GM12878 (cell line): ENCODE results near the gene DOCK1. TPM values are rescaled to one million over a fixed set of nuclear protein-coding genes. Genes with fewer than 3 reads are reported as not detected.

Experiments
- ATAC-seq: fragments of 200-7000 bp; cut with Tn5 transposase; 3 replicates; pipeline ENCODE4 v1.9.1; 2020; ENCODE audit warnings: mild to moderate bottlenecking, moderate library complexity
- BruUV-seq: library from RNA; stranded (reverse); fragments of 400-500 nt; replicated peaks from 2 replicates; lab custom pipeline; 2021; lab: Mats Ljungman, UMichigan
- CTCF ChIA-PET: fragments of 300-600 bp; sonication (Branson Sonifier 250); formaldehyde crosslinking; extraction: SDS; loops from one replicate; lab custom pipeline; 2021; ENCODE audit warnings: inconsistent platforms; lab: Yijun Ruan, JAX
- POLR2A ChIA-PET: fragments of 350-600 bp; formaldehyde crosslinking; extraction: SDS; loops from one replicate; lab custom pipeline; 2021; ENCODE audit warnings: inconsistent platforms; lab: Charles Lee
- RAD21 ChIA-PET: fragments of 300-600 bp; sonication (Branson Sonifier 250); formaldehyde crosslinking; loops from one replicate; lab custom pipeline; 2023; ENCODE audit warnings: antibody characterized with exemption; ENCODE audit not compliant: unreplicated experiment; lab: Charles Lee
- SMC1A ChIA-PET: fragments of 300-600 bp; sonication (Branson Sonifier 250); formaldehyde crosslinking; loops from one replicate; lab custom pipeline; 2023; ENCODE audit not compliant: unreplicated experiment, uncharacterized antibody; lab: Charles Lee
- DNase-seq: peaks from one replicate; pipeline ENCODE4 v3.0.0-alpha.2; 2011; ENCODE audit warnings: low read depth, low spot score
- FAIRE-seq: peaks from 3 replicates; lab custom pipeline; 2011; peaks lifted over from hg19 to GRCh38; lab: Jason Lieb, UNC
- H2AFZ ChIP-seq: 2 replicates; pipeline ENCODE4 v1.6.0; 2011; ENCODE audit warnings: low read depth, low read length, control low read depth; ENCODE audit not compliant: control insufficient read depth
- H3K27ac ChIP-seq: 2 replicates; pipeline ENCODE4 v1.5.1; 2011; ENCODE audit warnings: control low read depth; ENCODE audit not compliant: control insufficient read depth, insufficient read depth
- H3K27me3 ChIP-seq, 2 experiments: replicated peaks in 1 of 2; 2 replicates each; pipeline versions ENCODE4 v1.6.0 to v1.6.1; 2011; ENCODE audit warnings: low read length in 1 of 2; ENCODE audit not compliant: control insufficient read depth in 2 of 2, insufficient read depth in 2 of 2
- H3K36me3 ChIP-seq, 2 experiments: 2 replicates each; pipeline ENCODE4 v1.5.1; 2011; ENCODE audit warnings: low read length in 1 of 2; ENCODE audit not compliant: control insufficient read depth in 2 of 2, insufficient read depth in 2 of 2
- H3K4me1 ChIP-seq: 2 replicates; pipeline ENCODE4 v1.6.1; 2011; ENCODE audit warnings: mild to moderate bottlenecking, low read length, moderate library complexity, mixed read lengths; ENCODE audit not compliant: control insufficient read depth, insufficient read depth
- H3K4me2 ChIP-seq: 2 replicates; pipeline ENCODE4 v1.6.0; 2011; ENCODE audit warnings: control low read depth; ENCODE audit not compliant: control insufficient read depth, insufficient read depth
- H3K4me3 ChIP-seq: fragments of 200-600 bp; sonication (generic); 2 replicates; pipeline ENCODE4 v1.5.1; 2016
- H3K79me2 ChIP-seq: 2 replicates; pipeline ENCODE4 v1.6.0; 2011; ENCODE audit warnings: low read length; ENCODE audit not compliant: control insufficient read depth, insufficient read depth
- H3K9ac ChIP-seq: 2 replicates; pipeline ENCODE4 v1.8.0; 2011; ENCODE audit warnings: low read length, control low read depth, mixed read lengths; ENCODE audit not compliant: control insufficient read depth, insufficient read depth
- H3K9me3 ChIP-seq: replicated peaks from 3 replicates; pipeline ENCODE4 v1.5.1; 2011; ENCODE audit warnings: mild to moderate bottlenecking, low read length; ENCODE audit not compliant: control insufficient read depth, insufficient read depth
- H4K20me1 ChIP-seq: 2 replicates; pipeline ENCODE4 v1.6.0; 2011; ENCODE audit not compliant: control insufficient read depth, insufficient read depth
- BHLHE40 ChIP-seq, 2 experiments: fragments of 450-650 bp in 1 of 2; IDR thresholded peaks; 2 replicates each; pipeline ENCODE4 v1.6.1; 2011 to 2017; ENCODE audit warnings: low read depth in 2 of 2, borderline replicate concordance in 1 of 2, improper control_type of control experiment in 1 of 2, low read length in 1 of 2, mild to moderate bottlenecking in 1 of 2
- JUNB ChIP-seq: IDR thresholded peaks from 2 replicates; pipeline ENCODE4 v1.6.1; 2016; ENCODE audit warnings: antibody characterized with exemption, mild to moderate bottlenecking
- KLF5 ChIP-seq: fragments of 450-650 bp; IDR thresholded peaks from 2 replicates; pipeline ENCODE4 v1.6.1; 2014; ENCODE audit warnings: mild to moderate bottlenecking; ENCODE audit not compliant: partially characterized antibody
- TBL1XR1 ChIP-seq: IDR thresholded peaks from 2 replicates; pipeline ENCODE4 v1.6.1; 2012; ENCODE audit warnings: low read depth, low read length, improper control_type of control experiment
- ZSCAN29 ChIP-seq: fragments of 450-650 bp; IDR thresholded peaks from 2 replicates; pipeline ENCODE4 v1.6.1; 2017; ENCODE audit warnings: mild to moderate bottlenecking, moderate library complexity
- WGBS: methylation state at CpG from one replicate; pipeline ENCODE4 v1.1.6; 2016; ENCODE audit warnings: low lambda C conversion rate; ENCODE audit not compliant: insufficient replicate concordance, insufficient coverage; ENCODE audit errors: missing lambda C conversion rate; 5-methylcytosine and 5-hydroxymethylcytosine counted together
- in situ Hi-C: fragments of 300-500 bp; cut with MboI; formaldehyde crosslinking; loops from 9 replicates; pipeline ENCODE4 v1.14.3; 2018; ENCODE audit warnings: mixed read lengths
- intact Hi-C: fragments of 100-400 bp; cut with micrococcal nuclease; formaldehyde crosslinking; loops from one replicate; pipeline ENCODE4 v1.14.2; 2022; ENCODE audit not compliant: unreplicated experiment
- polyA plus RNA-seq, 11 experiments: library from polyadenylated mRNA; depleted of rRNA in 4 of 11; unstranded in 6 of 11; stranded (reverse) in 5 of 11; fragments of >200 nt; fragmentation: Nextera tagmentation in 4 of 11; fragmentation: Illumina TruSeq in 1 of 11; extraction: Ambion mirVana in 4 of 11; extraction: Trizol in 1 of 11; gene quantifications; 1 replicate in 1 of 11; 2 replicates in 10 of 11; pipeline versions ENCODE4 v1.2.1 to v1.2.3, GENCODE V29; 2011 to 2016; ENCODE audit warnings: inconsistent platforms in 2 of 11, missing spikeins in 2 of 11, low read depth in 1 of 11
- total RNA-seq, 4 experiments: library from RNA; depleted of rRNA in 3 of 4; stranded (reverse); fragments of >200 nt in 3 of 4; fragmentation: Illumina TruSeq in 1 of 4; extraction: Trizol in 1 of 4; gene quantifications; 2 replicates each; pipeline versions ENCODE4 v1.2.1 to v1.2.3, GENCODE V29; 2013 to 2021
- TF ChIP-seq, protein P1 (sequence below), 3 experiments: IDR thresholded peaks in 2 of 3; conservative IDR thresholded peaks in 1 of 3; 2 replicates each; pipeline ENCODE4 v1.5.1; 2011; ENCODE audit warnings: low read depth in 3 of 3, low read length in 3 of 3, mild to moderate bottlenecking in 3 of 3, control low read depth in 2 of 3, moderate library complexity in 2 of 3, inconsistent platforms in 1 of 3, mixed read lengths in 1 of 3; ENCODE audit not compliant: control insufficient read depth in 2 of 3, insufficient read depth in 1 of 3; ENCODE audit errors: extremely low read depth in 1 of 3

DOCK1 gene
- total and polyA plus RNA-seq, 10 of the 15 experiments (the other 5 are each of a cell fraction or from before 2014, with no cell fraction given), result 0.05 to 0.18 TPM; not detected in 8

DNA sequence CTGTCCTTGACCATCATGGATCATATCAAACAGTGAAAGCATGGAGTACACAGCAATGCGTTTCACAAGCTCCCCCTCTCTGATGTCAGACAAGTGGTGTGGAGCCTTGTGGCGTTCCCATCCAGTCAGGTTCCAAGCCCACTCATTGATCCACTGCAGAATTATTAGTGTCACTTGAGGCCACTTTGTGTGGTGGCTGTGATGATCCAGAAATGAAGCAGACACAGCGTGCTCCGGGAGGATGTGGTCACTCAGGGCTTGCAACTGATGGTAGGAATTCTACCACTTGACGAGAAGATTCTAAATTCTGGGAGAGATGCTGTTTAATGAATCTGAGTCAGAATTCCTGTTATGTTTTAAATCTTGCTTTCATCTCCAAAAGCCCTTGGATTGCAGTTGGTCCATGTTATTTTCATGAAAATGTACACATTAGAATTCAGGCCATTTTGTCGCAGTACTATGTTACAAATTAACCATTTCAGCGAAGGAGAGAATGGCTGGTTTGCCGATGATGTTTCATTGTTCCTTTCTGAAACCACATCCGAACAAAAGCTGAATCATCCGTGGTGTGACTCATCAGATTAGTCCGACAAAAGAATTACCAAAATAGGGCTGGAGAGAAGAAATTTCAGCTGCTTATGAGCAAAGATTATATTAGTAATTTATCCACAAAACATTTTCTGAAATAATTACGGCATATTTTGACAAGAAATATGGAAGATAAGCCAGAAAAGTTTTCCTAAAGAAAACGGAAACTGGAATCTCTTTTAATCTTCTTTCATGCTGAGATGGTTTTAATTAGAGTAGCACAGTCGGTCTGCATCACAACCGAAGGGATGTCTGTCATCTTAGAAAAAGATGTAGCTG is 243.1 kb downstream of the DOCK1 start (continued):
- TF ChIP-seq TBL1XR1 (no peak), KLF5 (no peak), JUNB (no peak)
- TF ChIP-seq, protein P1, sequence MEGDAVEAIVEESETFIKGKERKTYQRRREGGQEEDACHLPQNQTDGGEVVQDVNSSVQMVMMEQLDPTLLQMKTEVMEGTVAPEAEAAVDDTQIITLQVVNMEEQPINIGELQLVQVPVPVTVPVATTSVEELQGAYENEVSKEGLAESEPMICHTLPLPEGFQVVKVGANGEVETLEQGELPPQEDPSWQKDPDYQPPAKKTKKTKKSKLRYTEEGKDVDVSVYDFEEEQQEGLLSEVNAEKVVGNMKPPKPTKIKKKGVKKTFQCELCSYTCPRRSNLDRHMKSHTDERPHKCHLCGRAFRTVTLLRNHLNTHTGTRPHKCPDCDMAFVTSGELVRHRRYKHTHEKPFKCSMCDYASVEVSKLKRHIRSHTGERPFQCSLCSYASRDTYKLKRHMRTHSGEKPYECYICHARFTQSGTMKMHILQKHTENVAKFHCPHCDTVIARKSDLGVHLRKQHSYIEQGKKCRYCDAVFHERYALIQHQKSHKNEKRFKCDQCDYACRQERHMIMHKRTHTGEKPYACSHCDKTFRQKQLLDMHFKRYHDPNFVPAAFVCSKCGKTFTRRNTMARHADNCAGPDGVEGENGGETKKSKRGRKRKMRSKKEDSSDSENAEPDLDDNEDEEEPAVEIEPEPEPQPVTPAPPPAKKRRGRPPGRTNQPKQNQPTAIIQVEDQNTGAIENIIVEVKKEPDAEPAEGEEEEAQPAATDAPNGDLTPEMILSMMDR (IDR thresholded peaks at IDR 0.05 in 2 of 3, conservative IDR thresholded peaks at IDR 0.05 in 1 of 3; ENCODE audit: control insufficient read depth in 2 of 3, extremely low read depth in 1 of 3, insufficient read depth in 1 of 3, low read depth in 3 of 3, low read length in 3 of 3), result no peak

DNA sequence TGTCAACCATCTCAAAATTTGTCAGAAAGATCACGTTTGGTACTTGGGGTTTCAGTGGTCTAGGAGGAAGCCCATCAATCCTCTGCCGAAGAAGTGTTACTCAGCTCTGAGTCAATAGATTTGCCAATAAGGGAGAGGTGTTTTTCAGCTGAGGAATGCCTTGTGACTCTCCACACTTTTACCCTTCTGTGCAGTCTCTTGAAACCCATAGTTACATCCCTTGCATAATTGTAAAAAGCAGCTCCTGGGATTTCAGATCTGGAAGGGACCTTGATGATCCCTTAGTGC is 243.6 kb downstream of the DOCK1 start:
- no peak for FAIRE-seq
- H2AFZ ChIP-seq, result no peak overlapping the region

More for the DNA sequence above, 243.6 kb downstream of the DOCK1 start:
- H3K27ac ChIP-seq, result no peak overlapping the region
- DNase-seq (no peak), ATAC-seq (no peak)
- TF ChIP-seq BHLHE40 (IDR thresholded peaks at IDR 0.05; ENCODE audit: borderline replicate concordance in 1 of 2, low read depth in 2 of 2, low read length in 1 of 2) (0 out of 4 replicates have a peak, but pooled peaks of 1 of the 2 experiments have one; percentile 5), ZSCAN29 (no peak)
- in situ Hi-C loops, result no loop called here
- ChIA-PET RAD21 (no interaction called here), CTCF (interaction anchor here (1.2 kb wide), 1 partner anchor 33 kb away, joined by 3 read pairs; no protein-coding TSS in a partner anchor), SMC1A (interaction anchor here (0.7 to 1.0 kb wide), 3 partner anchors 10 to 39 kb away, joined by 3 to 5 read pairs (median 3); no protein-coding TSS in a partner anchor), POLR2A (no interaction called here)
- H4K20me1 ChIP-seq, result no peaks in the 10 kb centered on the region
- BruUV-seq, result no TSS peak
- no peak overlapping the region for H3K4me2 ChIP-seq
- H3K9me3 ChIP-seq, result no peaks in the 10 kb centered on the region
- no peaks in the 10 kb centered on the region for H3K79me2 ChIP-seq
- no peaks in the 10 kb centered on the region for H3K4me1 ChIP-seq
- no peak overlapping the region for H3K9ac ChIP-seq
- H3K36me3 ChIP-seq, result no peaks in the 10 kb centered on the region
- H3K4me3 ChIP-seq, result no peak overlapping the region
- 0% methylated on average over 2 of the region's 2 CpGs for WGBS
- intact Hi-C loops, result no loop called here
- H3K27me3 ChIP-seq, result no peaks in the 10 kb centered on the region
